Adrenal gland (tissue), 12 donors: Measurements from ENCODE around the gene ZSCAN5A. TPM values are rescaled to one million over a fixed set of nuclear protein-coding genes. Genes with fewer than 3 reads are reported as not detected.
"Not testable (repeated sequence)": the region's sequence is repeated elsewhere in the genome, so short reads cannot be mapped to it uniquely, and the experiment has no call there.

Experiments used
- DNase-seq, 7 donors: peaks; one replicate each; pipeline ENCODE4 v3.0.0-alpha.2; 2019 to 2020
- H3K27ac ChIP-seq, 5 donors: fragments of 200-600 bp; sonication (generic) in 4 of 5; 1 replicate in 3 of 5; 2 replicates in 2 of 5; pipeline versions ENCODE4 v1.5.1 to v1.8.0; 2016 to 2020; ENCODE audit warnings: mild to moderate bottlenecking in 1 of 5
- H3K27me3 ChIP-seq: fragments of 200-600 bp; 2 replicates; pipeline ENCODE4 v1.8.0; 2021
- H3K36me3 ChIP-seq, 2 donors: fragments of 200-600 bp; replicated peaks in 1 of 2; 1 replicate in 1 of 2; 2 replicates in 1 of 2; pipeline versions ENCODE4 v1.5.1 to v1.8.0; 2018 to 2022
- H3K4me1 ChIP-seq, 2 donors: fragments of 200-600 bp; replicated peaks in 1 of 2; 1 replicate in 1 of 2; 2 replicates in 1 of 2; pipeline versions ENCODE4 v1.5.1 to v1.8.0; 2018 to 2021
- H3K4me3 ChIP-seq, 4 donors: fragments of 200-600 bp; sonication (generic) in 3 of 4; one replicate each; pipeline ENCODE4 v1.5.1; 2016 to 2018
- H3K9me3 ChIP-seq, 3 donors: fragments of 200-600 bp; sonication (generic) in 1 of 3; replicated peaks in 1 of 3; 1 replicate in 2 of 3; 2 replicates in 1 of 3; pipeline versions ENCODE4 v1.5.1 to v1.8.0; 2016 to 2021
- CTCF ChIP-seq, 6 experiments: fragments of 450-650 bp in 4 of 6; fragments of 200-600 bp in 2 of 6; sonication (generic) in 1 of 6; IDR thresholded peaks; 1 replicate in 5 of 6; 2 replicates in 1 of 6; pipeline versions ENCODE4 v1.5.1 to v1.8.0; 2016 to 2021; ENCODE audit warnings: antibody characterized with exemption in 6 of 6, mild to moderate bottlenecking in 2 of 6, moderate library complexity in 1 of 6
- POLR2A ChIP-seq, 2 donors: fragments of 450-650 bp; IDR thresholded peaks; one replicate each; pipeline ENCODE4 v1.6.1; 2017; ENCODE audit warnings: antibody characterized with exemption in 2 of 2, mild to moderate bottlenecking in 2 of 2, moderate library complexity in 1 of 2
- WGBS, 4 donors: extraction: QIAGEN DNeasy Blood & Tissue Kit in 2 of 4; methylation state at CpG; one replicate each; pipeline versions ENCODE4 v1.1.5 to v1.1.7; 2013 to 2017; 5-methylcytosine and 5-hydroxymethylcytosine counted together
- intact Hi-C, 2 donors: fragments of 100-400 bp; cut with DNase I; formaldehyde crosslinking; loops; one replicate each; pipeline versions ENCODE4 v1.14.1 to v1.15.0; 2022 to 2023
- polyA plus RNA-seq, 3 donors: library from polyadenylated mRNA; stranded (reverse); fragments of 200-250 nt in 2 of 3; fragments of 350-450 nt in 1 of 3; fragmentation: Illumina TruSeq in 1 of 3; extraction: RNeasy Lipid Tissue Mini Kit (QIAGEN cat#74804) in 1 of 3; gene quantifications; one replicate each; pipeline ENCODE4 v1.2.3, GENCODE V29; 2013 to 2014
- total RNA-seq, 9 donors: library from RNA; depleted of rRNA in 4 of 9; stranded (reverse); fragments of >200 nt in 4 of 9; fragments of 120-200 nt in 1 of 9; fragmentation: NEBNext Ultra II Directional in 1 of 9; extraction: Animal tissue kit (Norgen Biotek cat#: 25700) in 1 of 9; gene quantifications; one replicate each; pipeline versions ENCODE4 v1.1.0 to v1.2.4, GENCODE V29; 2013 to 2023
- donor health status: healthy with polysubstance abuse.
- donor health status: Bipolar disorder and iron deficiency.
- donor health status: DM: yes; HTN: yes; CAD: no.
- donor health status: DM: no; HTN: no; CAD: no.
- donor health status: DM: no; HTN: no; CAD: no.
- donor health status: DM: yes; HTN: yes; CAD: no.

Gene ZSCAN5A
- total and polyA plus RNA-seq, 12 donors, result 4.5 to 20.1 (median 8.1) TPM

DNA sequence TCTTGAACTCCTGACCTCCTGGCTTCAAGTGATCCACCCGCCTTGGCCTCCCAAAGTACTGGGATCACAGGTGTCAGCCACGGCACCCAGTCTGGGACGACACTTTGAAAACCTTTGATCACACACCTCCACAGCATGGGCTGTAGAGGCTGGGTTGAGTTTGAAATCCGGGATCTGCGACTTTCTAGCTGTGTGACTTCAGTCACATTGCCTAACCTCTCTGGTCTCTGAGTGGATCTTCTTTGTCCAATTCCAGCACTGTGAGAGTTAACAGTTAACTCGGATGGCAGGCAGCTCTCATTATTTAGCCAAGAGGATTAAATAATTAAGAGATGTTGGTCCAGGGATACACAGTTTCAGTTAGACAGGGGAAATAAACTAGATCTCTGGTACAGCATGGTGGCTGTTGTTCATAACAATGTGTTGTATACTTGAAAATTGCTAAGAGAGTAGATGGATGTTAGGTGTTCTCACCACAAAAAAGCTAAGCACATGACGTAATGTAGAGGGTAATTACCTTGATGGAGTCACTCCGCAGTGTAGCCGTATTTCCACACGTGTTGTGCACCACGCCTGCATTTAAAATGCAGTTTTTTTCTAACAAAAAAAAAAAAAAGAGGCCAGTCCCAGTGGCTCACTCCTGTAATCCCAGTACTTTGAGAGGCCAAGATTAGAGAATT, 136.9 kb downstream of the ZSCAN5A start:
- H3K9me3 ChIP-seq, result no peaks in the 10 kb centered on the region
- no peaks in the 10 kb centered on the region for H3K36me3 ChIP-seq
- 42 to 79% (median 74%) methylated on average over 11 of the region's 11 CpGs for WGBS, 4 donors
- TF ChIP-seq CTCF (IDR thresholded peaks at IDR 0.05) (no peak), POLR2A (IDR thresholded peaks at IDR 0.05) (no peak)
- intact Hi-C loops, result no loop called here
- DNase-seq, result no peak
- H3K27ac ChIP-seq, result no peak overlapping the region
- no peaks in the 10 kb centered on the region for H3K4me1 ChIP-seq
- no peak overlapping the region for H3K4me3 ChIP-seq
- no peaks in the 10 kb centered on the region for H3K27me3 ChIP-seq

DNA sequence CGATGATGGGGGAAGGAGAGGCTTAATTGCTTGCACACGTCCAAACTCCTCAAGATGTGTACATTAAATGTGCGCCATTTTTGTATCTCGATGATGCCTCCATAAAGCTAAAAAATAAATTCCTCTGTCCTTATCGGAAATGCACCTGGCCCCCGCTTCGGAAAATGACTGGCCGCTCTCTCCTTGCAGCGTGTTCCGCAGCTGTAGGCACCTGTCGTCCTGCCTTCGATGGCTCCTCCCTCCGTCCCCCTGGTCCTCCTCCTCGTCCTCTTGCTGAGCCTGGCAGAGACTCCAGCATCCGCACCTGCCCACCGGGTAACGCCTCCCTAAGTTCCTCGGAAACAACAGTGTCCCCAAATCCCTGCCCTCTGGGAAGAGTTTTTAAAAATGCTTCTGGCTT, 137.8 kb downstream of the ZSCAN5A start:
- Histone ChIP-seq H3K9me3 (no peaks in the 10 kb centered on the region), H3K36me3 (no peaks in the 10 kb centered on the region), H3K27ac (no peak overlapping the region), H3K4me3 (no peak overlapping the region), H3K27me3 (no peaks in the 10 kb centered on the region), H3K4me1 (no peaks in the 10 kb centered on the region)
- WGBS, 4 donors, result 78 to 83% (median 79%) methylated on average over 18 of the region's 18 CpGs
- TF ChIP-seq POLR2A (IDR thresholded peaks at IDR 0.05) (no peak), CTCF (IDR thresholded peaks at IDR 0.05) (no peak)
- intact Hi-C loops, result no loop called here
- DNase-seq, result no peak

GRCh38 chr19:56176310-56176709, 138.3 kb downstream of the ZSCAN5A start:
- WGBS, 4 donors, result 73 to 83% methylated on average over 7 to 9 of the region's 11 CpGs; no CpG with 5 or more reads in 2 of the 4 donors
- H3K9me3 ChIP-seq, intact Hi-C loops, H3K4me3 ChIP-seq, DNase-seq, H3K4me1 ChIP-seq, H3K36me3 ChIP-seq, H3K27ac ChIP-seq, H3K27me3 ChIP-seq: not testable (repeated sequence)

- DNase-seq, H3K36me3 ChIP-seq, H3K27ac ChIP-seq, H3K4me1 ChIP-seq, H3K27me3 ChIP-seq, intact Hi-C loops, H3K4me3 ChIP-seq, H3K9me3 ChIP-seq: not testable (repeated sequence)
- 27 to 73% (median 49%) methylated on average over 6 to 15 of the region's 15 CpGs for WGBS, 4 donors
These were observed 138.8 kb downstream of the ZSCAN5A start, which contains the start of gene GALP for GRCh38 chr19:56175861-56176307. TSS of gene GALP (plus strand) at chr19:56176008. CDS start at chr19:56177109, 1,101 bp downstream.

DNA sequence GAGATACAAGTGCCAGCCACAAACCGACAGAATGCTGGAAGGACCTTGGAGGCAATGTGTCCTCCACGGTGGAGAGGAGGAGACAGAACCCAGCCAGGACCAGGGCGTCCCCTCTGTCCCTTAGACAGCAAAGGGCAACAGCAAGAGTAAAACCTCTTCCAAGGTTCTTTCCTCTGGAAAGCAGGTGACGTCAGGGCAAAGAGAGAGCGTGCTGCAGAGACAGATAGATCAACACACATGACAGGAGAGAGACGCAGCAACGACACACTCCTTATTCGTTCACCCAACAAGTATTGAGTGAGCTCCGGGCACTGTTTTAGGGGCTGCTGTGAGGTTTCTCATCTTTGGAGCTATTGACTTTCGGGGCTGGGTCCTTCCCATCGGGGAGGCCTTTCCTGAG, 140.1 kb downstream of the ZSCAN5A start:
- no peak overlapping the region for H3K27ac ChIP-seq
- H3K4me3 ChIP-seq, result no peak overlapping the region
- no peaks in the 10 kb centered on the region for H3K36me3 ChIP-seq
- TF ChIP-seq CTCF (IDR thresholded peaks at IDR 0.05) (no peak), POLR2A (IDR thresholded peaks at IDR 0.05) (no peak)
- peaks cover 0 to 4% of the 10 kb centered on the region in 2 donors for H3K4me1 ChIP-seq
- no peaks in the 10 kb centered on the region for H3K27me3 ChIP-seq
- H3K9me3 ChIP-seq, result no peaks in the 10 kb centered on the region
- WGBS, 4 donors, result 23 to 48% (median 31%) methylated on average over 6 to 11 of the region's 11 CpGs
- peak in 5 of 7 donors; percentile 38 to 66 (median 56) for DNase-seq
- intact Hi-C loops, result loop anchor here (5.0 kb wide), 2 partner anchors 87 to 97 kb away; no protein-coding TSS in a partner anchor
